Measurements from ENCODE around the gene TMEM130.

DNA sequence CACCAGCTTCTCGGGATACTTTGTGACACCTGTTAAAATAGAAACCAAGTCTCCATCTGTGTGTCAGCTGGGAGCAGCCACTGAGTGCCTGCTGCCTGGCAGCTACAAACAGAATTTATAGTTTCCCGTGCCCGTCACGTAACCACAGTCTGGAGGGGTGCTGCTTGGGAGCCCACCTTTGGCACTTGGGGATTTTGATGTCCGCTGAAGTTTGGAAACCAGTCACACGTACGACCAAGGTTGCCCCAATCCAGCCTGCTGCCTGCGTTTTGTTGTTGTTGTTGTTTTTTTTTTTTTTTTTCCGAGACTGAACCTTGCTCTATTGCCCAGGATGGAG is 10.1 kb upstream of the TMEM130 start:
- TF ChIP-seq, protein P1, sequence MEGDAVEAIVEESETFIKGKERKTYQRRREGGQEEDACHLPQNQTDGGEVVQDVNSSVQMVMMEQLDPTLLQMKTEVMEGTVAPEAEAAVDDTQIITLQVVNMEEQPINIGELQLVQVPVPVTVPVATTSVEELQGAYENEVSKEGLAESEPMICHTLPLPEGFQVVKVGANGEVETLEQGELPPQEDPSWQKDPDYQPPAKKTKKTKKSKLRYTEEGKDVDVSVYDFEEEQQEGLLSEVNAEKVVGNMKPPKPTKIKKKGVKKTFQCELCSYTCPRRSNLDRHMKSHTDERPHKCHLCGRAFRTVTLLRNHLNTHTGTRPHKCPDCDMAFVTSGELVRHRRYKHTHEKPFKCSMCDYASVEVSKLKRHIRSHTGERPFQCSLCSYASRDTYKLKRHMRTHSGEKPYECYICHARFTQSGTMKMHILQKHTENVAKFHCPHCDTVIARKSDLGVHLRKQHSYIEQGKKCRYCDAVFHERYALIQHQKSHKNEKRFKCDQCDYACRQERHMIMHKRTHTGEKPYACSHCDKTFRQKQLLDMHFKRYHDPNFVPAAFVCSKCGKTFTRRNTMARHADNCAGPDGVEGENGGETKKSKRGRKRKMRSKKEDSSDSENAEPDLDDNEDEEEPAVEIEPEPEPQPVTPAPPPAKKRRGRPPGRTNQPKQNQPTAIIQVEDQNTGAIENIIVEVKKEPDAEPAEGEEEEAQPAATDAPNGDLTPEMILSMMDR (IDR thresholded peaks at IDR 0.05), result no peak
- TF ChIP-seq POLR2A (IDR thresholded peaks at IDR 0.05; ENCODE audit: low read length), result no peak
- TF ChIP-seq ZNF302 (CRISPR knock-in tag; IDR thresholded peaks at IDR 0.05), result no peak

Measured in A549 (cell line).